K562 (cell line): ENCODE results near the gene RBBP5. TPM values are rescaled to one million over a fixed set of nuclear protein-coding genes. Genes with fewer than 3 reads are reported as not detected.

Experiments
- BCL6 ChIP-seq: fragments of 250-450 bp; sonication (Bioruptor Pico); IDR thresholded peaks from 2 replicates; pipeline ENCODE4 v1.4.0; 2020
- CBX2 ChIP-seq: fragments of 200-600 bp; sonication (generic); IDR thresholded peaks from one replicate; pipeline ENCODE4 v1.6.1; 2012; ENCODE audit warnings: mild to moderate bottlenecking, low read length, inconsistent platforms; ENCODE audit not compliant: insufficient read depth, poor library complexity, severe bottlenecking
- DEAF1 ChIP-seq: fragments of 450-650 bp; formaldehyde crosslinking; IDR thresholded peaks from 2 replicates; pipeline ENCODE4 v1.4.0; 2020; ENCODE audit warnings: mild to moderate bottlenecking, moderate library complexity
- GABPA ChIP-seq: fragments of 200-800 bp; sonication (Bioruptor generic); conservative IDR thresholded peaks from 2 replicates; pipeline ENCODE4 v1.6.1; 2016; ENCODE audit warnings: low read depth, missing genetic modification characterization, missing compliant biosample characterization
- HDAC1 ChIP-seq, 2 experiments: fragments of 450-650 bp; IDR thresholded peaks; 2 replicates each; pipeline ENCODE4 v1.6.1; 2016 to 2017; ENCODE audit warnings: inconsistent platforms in 1 of 2, mild to moderate bottlenecking in 1 of 2, moderate library complexity in 1 of 2
- HNRNPLL ChIP-seq: fragments of 200-400 bp; formaldehyde crosslinking; IDR thresholded peaks from 2 replicates; pipeline ENCODE4 v1.6.1; 2017; ENCODE audit warnings: low read length, low read depth, mild to moderate bottlenecking; ENCODE audit not compliant: poor library complexity, severe bottlenecking
- IRF1 ChIP-seq: sonication (generic); formaldehyde crosslinking; IDR thresholded peaks from 2 replicates; pipeline ENCODE4 v1.8.0; 2022; ENCODE audit warnings: missing genetic modification reagents, mild to moderate bottlenecking, borderline replicate concordance
- KDM2B ChIP-seq: fragments of 250-450 bp; sonication (Bioruptor Pico); IDR thresholded peaks from 2 replicates; pipeline ENCODE4 v1.8.0; 2021; ENCODE audit warnings: mild to moderate bottlenecking, moderate library complexity
- MCM7 ChIP-seq, 2 experiments: fragments of 450-650 bp; IDR thresholded peaks; 2 replicates each; pipeline ENCODE4 v1.6.1; 2016 to 2018
- MEF2D ChIP-seq: conservative IDR thresholded peaks from 2 replicates; pipeline ENCODE4 v1.6.1; 2016; ENCODE audit warnings: low read depth, missing genetic modification characterization, missing compliant biosample characterization
- NRF1 ChIP-seq, 2 experiments: fragments of 450-650 bp; IDR thresholded peaks in 1 of 2; conservative IDR thresholded peaks in 1 of 2; 2 replicates each; pipeline ENCODE4 v1.6.1; 2014; ENCODE audit warnings: mild to moderate bottlenecking in 2 of 2
- PHB ChIP-seq: fragments of 250-450 bp; sonication (Bioruptor Pico); IDR thresholded peaks from 2 replicates; pipeline ENCODE4 v1.5.0; 2021
- RB1 ChIP-seq: fragments of 450-650 bp; IDR thresholded peaks from 2 replicates; pipeline ENCODE4 v1.6.1; 2017; ENCODE audit warnings: low read depth, mild to moderate bottlenecking
- RBM15 ChIP-seq: fragments of 200-400 bp; formaldehyde crosslinking; IDR thresholded peaks from 2 replicates; pipeline ENCODE4 v1.6.1; 2018; ENCODE audit warnings: mild to moderate bottlenecking, low read length, moderate library complexity; ENCODE audit not compliant: insufficient read depth
- SIN3B ChIP-seq: fragments of 450-650 bp; IDR thresholded peaks from 2 replicates; pipeline ENCODE4 v1.6.1; 2017; ENCODE audit warnings: low read depth, mild to moderate bottlenecking, moderate library complexity
- SRSF9 ChIP-seq: fragments of 200-400 bp; formaldehyde crosslinking; IDR thresholded peaks from 2 replicates; pipeline ENCODE4 v1.6.1; 2017; ENCODE audit warnings: low read depth, low read length, borderline replicate concordance
- ZC3H4 ChIP-seq: sonication (generic); formaldehyde crosslinking; IDR thresholded peaks from 2 replicates; pipeline ENCODE4 v1.9.0; 2021; ENCODE audit warnings: missing genetic modification reagents, borderline replicate concordance
- ZFP91 ChIP-seq: sonication (generic); formaldehyde crosslinking; IDR thresholded peaks from 2 replicates; pipeline ENCODE4 v1.8.0; 2022; ENCODE audit warnings: mild to moderate bottlenecking, missing genetic modification reagents
- ZNF431 ChIP-seq: sonication (generic); formaldehyde crosslinking; IDR thresholded peaks from 2 replicates; pipeline ENCODE4 v1.8.0; 2022; ENCODE audit warnings: mild to moderate bottlenecking, missing genetic modification reagents
- ZNF668 ChIP-seq: fragments of 250-450 bp; sonication (Bioruptor Pico); IDR thresholded peaks from 2 replicates; pipeline ENCODE4 v1.8.0; 2022; ENCODE audit warnings: mild to moderate bottlenecking, inconsistent platforms
- ZSCAN32 ChIP-seq: fragments of 450-650 bp; formaldehyde crosslinking; IDR thresholded peaks from 2 replicates; pipeline ENCODE4 v1.4.0; 2020; ENCODE audit warnings: mild to moderate bottlenecking, moderate library complexity
- polyA plus RNA-seq, 8 experiments: library from polyadenylated mRNA; depleted of rRNA in 4 of 8; stranded (reverse) in 5 of 8; unstranded in 3 of 8; fragments of >200 nt; fragmentation: Nextera tagmentation in 2 of 8; fragmentation: Illumina TruSeq in 1 of 8; extraction: Ambion mirVana in 2 of 8; extraction: Trizol in 1 of 8; gene quantifications; 2 replicates each; pipeline versions ENCODE4 v1.2.1 to v1.2.3, GENCODE V29; 2011 to 2014; ENCODE audit warnings: inconsistent platforms in 1 of 8, missing spikeins in 1 of 8
- total RNA-seq, 7 experiments: library from RNA; depleted of rRNA in 6 of 7; stranded (reverse); fragments of >200 nt in 6 of 7; fragmentation: Illumina TruSeq in 2 of 7; extraction: Trizol in 2 of 7; gene quantifications; 2 replicates each; pipeline versions ENCODE4 v1.2.1 to v1.2.3, GENCODE V29; 2011 to 2021; ENCODE audit warnings: low replicate concordance in 1 of 7
- TF ChIP-seq, protein P1 (sequence below), 2 experiments: IDR thresholded peaks; 2 replicates each; pipeline ENCODE4 v1.6.1; 2012; ENCODE audit warnings: improper control_type of control experiment in 2 of 2, low read depth in 2 of 2, low read length in 2 of 2, borderline replicate concordance in 1 of 2
- TF ChIP-seq, protein P2 (sequence below): sonication (generic); IDR thresholded peaks from 2 replicates; pipeline ENCODE4 v1.6.1; 2016

The RBBP5 gene
- total and polyA plus RNA-seq, 9 of the 15 experiments (the other 6 are each of a cell fraction or from before 2014, with no cell fraction given), result 17.2 to 37.4 (median 28.4) TPM

DNA sequence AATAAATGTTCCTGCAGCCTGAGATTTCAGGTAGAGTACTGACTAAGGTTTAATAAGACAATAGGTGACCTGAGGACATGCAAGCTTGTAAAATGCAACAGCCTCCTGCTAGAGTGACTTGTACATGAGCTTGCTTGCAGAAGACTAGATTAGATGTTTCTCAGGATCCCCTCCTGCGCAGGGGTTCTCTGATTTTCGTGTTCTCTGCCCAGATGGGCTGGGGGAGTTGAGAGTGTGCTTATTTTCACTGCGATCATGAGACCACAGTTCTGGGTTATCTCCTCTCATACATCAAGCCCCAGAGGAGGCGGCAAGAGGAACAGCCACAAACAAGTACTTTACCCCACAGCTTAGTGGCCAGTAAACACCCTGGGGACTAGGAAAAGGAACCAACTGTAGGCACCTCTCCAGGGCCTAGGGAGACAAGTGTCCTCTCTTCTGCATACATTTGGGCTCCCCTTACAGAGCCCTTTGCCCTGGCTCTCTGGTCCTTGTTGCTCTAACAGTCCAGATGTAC is 45.5 kb downstream of the RBBP5 start (continued):
- no peak for TF ChIP-seq DEAF1 (CRISPR knock-in tag)
- TF ChIP-seq CBX2, result no peak
- TF ChIP-seq RBM15, result no peak
- no peak for TF ChIP-seq KDM2B (CRISPR knock-in tag)
- no peak for TF ChIP-seq HNRNPLL
- TF ChIP-seq ZC3H4 (CRISPR knock-in tag), result no peak
- TF ChIP-seq ZFP91 (CRISPR knock-in tag), result no peak
- no peak for TF ChIP-seq ZSCAN32 (CRISPR knock-in tag)
- no peak for TF ChIP-seq IRF1
- no peak for TF ChIP-seq GABPA (tag)
- TF ChIP-seq MCM7 (IDR thresholded peaks at IDR 0.05), result no peak
- TF ChIP-seq ZNF431 (CRISPR knock-in tag), result no peak
- no peak for TF ChIP-seq RB1
- TF ChIP-seq, protein P1, sequence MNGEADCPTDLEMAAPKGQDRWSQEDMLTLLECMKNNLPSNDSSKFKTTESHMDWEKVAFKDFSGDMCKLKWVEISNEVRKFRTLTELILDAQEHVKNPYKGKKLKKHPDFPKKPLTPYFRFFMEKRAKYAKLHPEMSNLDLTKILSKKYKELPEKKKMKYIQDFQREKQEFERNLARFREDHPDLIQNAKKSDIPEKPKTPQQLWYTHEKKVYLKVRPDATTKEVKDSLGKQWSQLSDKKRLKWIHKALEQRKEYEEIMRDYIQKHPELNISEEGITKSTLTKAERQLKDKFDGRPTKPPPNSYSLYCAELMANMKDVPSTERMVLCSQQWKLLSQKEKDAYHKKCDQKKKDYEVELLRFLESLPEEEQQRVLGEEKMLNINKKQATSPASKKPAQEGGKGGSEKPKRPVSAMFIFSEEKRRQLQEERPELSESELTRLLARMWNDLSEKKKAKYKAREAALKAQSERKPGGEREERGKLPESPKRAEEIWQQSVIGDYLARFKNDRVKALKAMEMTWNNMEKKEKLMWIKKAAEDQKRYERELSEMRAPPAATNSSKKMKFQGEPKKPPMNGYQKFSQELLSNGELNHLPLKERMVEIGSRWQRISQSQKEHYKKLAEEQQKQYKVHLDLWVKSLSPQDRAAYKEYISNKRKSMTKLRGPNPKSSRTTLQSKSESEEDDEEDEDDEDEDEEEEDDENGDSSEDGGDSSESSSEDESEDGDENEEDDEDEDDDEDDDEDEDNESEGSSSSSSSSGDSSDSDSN (IDR thresholded peaks at IDR 0.05; ENCODE audit: borderline replicate concordance in 1 of 2, low read depth in 2 of 2, low read length in 2 of 2), result no peak
- no peak for TF ChIP-seq HDAC1 (IDR thresholded peaks at IDR 0.05)
- TF ChIP-seq PHB (CRISPR knock-in tag), result no peak
- TF ChIP-seq SRSF9, result no peak
- TF ChIP-seq NRF1 (conservative IDR thresholded peaks at IDR 0.05 in 1 of 2, IDR thresholded peaks at IDR 0.05 in 1 of 2), result peak; percentile 85 to 87
- TF ChIP-seq MEF2D (tag), result no peak
- TF ChIP-seq, protein P2, sequence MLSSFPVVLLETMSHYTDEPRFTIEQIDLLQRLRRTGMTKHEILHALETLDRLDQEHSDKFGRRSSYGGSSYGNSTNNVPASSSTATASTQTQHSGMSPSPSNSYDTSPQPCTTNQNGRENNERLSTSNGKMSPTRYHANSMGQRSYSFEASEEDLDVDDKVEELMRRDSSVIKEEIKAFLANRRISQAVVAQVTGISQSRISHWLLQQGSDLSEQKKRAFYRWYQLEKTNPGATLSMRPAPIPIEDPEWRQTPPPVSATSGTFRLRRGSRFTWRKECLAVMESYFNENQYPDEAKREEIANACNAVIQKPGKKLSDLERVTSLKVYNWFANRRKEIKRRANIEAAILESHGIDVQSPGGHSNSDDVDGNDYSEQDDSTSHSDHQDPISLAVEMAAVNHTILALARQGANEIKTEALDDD, result peak; percentile 73; the same call in 1 of the 2 replicates
- no peak for TF ChIP-seq BCL6 (CRISPR knock-in tag)
- TF ChIP-seq ZNF668 (CRISPR knock-in tag), result no peak
- TF ChIP-seq SIN3B, result no peak
